B cell (primary cell): ENCODE results near the gene FKBP7.

Source experiments
- CTCF ChIP-seq: fragments of 200-600 bp; IDR thresholded peaks from one replicate; pipeline ENCODE4 v1.8.0; 2022; ENCODE audit warnings: antibody characterized with exemption, mild to moderate bottlenecking
- EZH2 ChIP-seq: IDR thresholded peaks from 2 replicates; pipeline ENCODE4 v1.6.1; 2012; ENCODE audit warnings: borderline replicate concordance, low read depth, mild to moderate bottlenecking, moderate library complexity, low read length; ENCODE audit not compliant: insufficient read depth, poor library complexity, severe bottlenecking

- TF ChIP-seq CTCF (no peak), EZH2 (no peak)
Observed at GRCh38 chr2:178450774-178451525, 27.4 kb downstream of the FKBP7 start, which contains the start of the genes PJVK and PRKRA.
